Activated B cell treated with CpG ODN at 0.5 μM for 24 hours (primary cell): ENCODE measurements around the gene PRKN. TPM values are rescaled to one million over a fixed set of nuclear protein-coding genes. Genes with fewer than 3 reads are reported as not detected.

ENCODE experiments used
- ATAC-seq: fragments of 200-7000 bp; cut with Tn5 transposase; one replicate; pipeline ENCODE4 v1.10.0; 2021; ENCODE audit warnings: low read depth, mild to moderate bottlenecking, moderate library complexity
- CTCF ChIA-PET: fragments of 350-600 bp; sonication (Branson Sonifier 250); formaldehyde crosslinking; loops from one replicate; lab custom pipeline; 2021; ENCODE audit warnings: antibody characterized with exemption; lab: Charles Lee
- POLR2A ChIA-PET: fragments of 350-600 bp; sonication (Branson Sonifier 250); formaldehyde crosslinking; loops from one replicate; lab custom pipeline; 2021; ENCODE audit warnings: antibody characterized with exemption; lab: Charles Lee
- DNase-seq: peaks from one replicate; pipeline ENCODE4 v3.0.0; 2022
- H3K27ac Mint-ChIP-seq: one replicate; pipeline ENCODE4 v1.8.0; 2020; ENCODE audit warnings: mixed read lengths
- H3K27me3 Mint-ChIP-seq: one replicate; pipeline ENCODE4 v1.8.0; 2021; ENCODE audit warnings: mixed read lengths
- H3K36me3 Mint-ChIP-seq: one replicate; pipeline ENCODE4 v1.8.0; 2021; ENCODE audit warnings: low read depth, mixed read lengths
- H3K4me1 Mint-ChIP-seq: one replicate; pipeline ENCODE4 v1.8.0; 2021; ENCODE audit warnings: mixed read lengths
- H3K4me3 Mint-ChIP-seq: one replicate; pipeline ENCODE4 v1.8.0; 2020; ENCODE audit warnings: mild to moderate bottlenecking, mixed read lengths
- H3K9me3 Mint-ChIP-seq: one replicate; pipeline ENCODE4 v1.8.0; 2020; ENCODE audit warnings: mixed read lengths
- intact Hi-C: fragments of 100-400 bp; cut with micrococcal nuclease; formaldehyde crosslinking; loops from one replicate; pipeline ENCODE4 v1.15.1; 2024
- total RNA-seq: library from RNA; stranded (reverse); gene quantifications from 2 replicates; pipeline ENCODE4 v1.2.3, GENCODE V29; 2022
- TF ChIP-seq, protein P1 (sequence below): fragments of 200-600 bp; IDR thresholded peaks from one replicate; pipeline ENCODE4 v1.8.0; 2022; ENCODE audit warnings: antibody characterized with exemption, mild to moderate bottlenecking

The PRKN gene
- total RNA-seq, 1 donor from 2014 or later, result 2.3 TPM

GRCh38 chr6:161455848-161456247 is 1271.7 kb downstream of the PRKN start:
- POLR2A ChIA-PET, result no interaction called here
- ATAC-seq (no peak), DNase-seq (no peak)
- Mint-ChIP-seq H3K4me1 (no peaks in the 10 kb centered on the region), H3K27me3 (peaks cover 2% of the 10 kb centered on the region), H3K36me3 (no peaks in the 10 kb centered on the region), H3K27ac (no peak overlapping the region), H3K4me3 (no peak overlapping the region), H3K9me3 (no peaks in the 10 kb centered on the region)
- intact Hi-C loops, result no loop called here
- CTCF ChIA-PET, result no interaction called here
- TF ChIP-seq, protein P1, sequence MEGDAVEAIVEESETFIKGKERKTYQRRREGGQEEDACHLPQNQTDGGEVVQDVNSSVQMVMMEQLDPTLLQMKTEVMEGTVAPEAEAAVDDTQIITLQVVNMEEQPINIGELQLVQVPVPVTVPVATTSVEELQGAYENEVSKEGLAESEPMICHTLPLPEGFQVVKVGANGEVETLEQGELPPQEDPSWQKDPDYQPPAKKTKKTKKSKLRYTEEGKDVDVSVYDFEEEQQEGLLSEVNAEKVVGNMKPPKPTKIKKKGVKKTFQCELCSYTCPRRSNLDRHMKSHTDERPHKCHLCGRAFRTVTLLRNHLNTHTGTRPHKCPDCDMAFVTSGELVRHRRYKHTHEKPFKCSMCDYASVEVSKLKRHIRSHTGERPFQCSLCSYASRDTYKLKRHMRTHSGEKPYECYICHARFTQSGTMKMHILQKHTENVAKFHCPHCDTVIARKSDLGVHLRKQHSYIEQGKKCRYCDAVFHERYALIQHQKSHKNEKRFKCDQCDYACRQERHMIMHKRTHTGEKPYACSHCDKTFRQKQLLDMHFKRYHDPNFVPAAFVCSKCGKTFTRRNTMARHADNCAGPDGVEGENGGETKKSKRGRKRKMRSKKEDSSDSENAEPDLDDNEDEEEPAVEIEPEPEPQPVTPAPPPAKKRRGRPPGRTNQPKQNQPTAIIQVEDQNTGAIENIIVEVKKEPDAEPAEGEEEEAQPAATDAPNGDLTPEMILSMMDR, result no peak

GRCh38 chr6:161453558-161453957 is 1274.0 kb downstream of the PRKN start:
- ChIA-PET POLR2A (no interaction called here), CTCF (no interaction called here)
- intact Hi-C loops, result no loop called here
- H3K36me3 Mint-ChIP-seq, result no peaks in the 10 kb centered on the region
- ATAC-seq (no peak), DNase-seq (no peak)
- no peak overlapping the region for H3K27ac Mint-ChIP-seq
- no peaks in the 10 kb centered on the region for H3K9me3 Mint-ChIP-seq
- TF ChIP-seq, protein P1, result no peak
- H3K4me1 Mint-ChIP-seq, result no peaks in the 10 kb centered on the region
- no peak overlapping the region for H3K4me3 Mint-ChIP-seq
- peaks cover 2% of the 10 kb centered on the region for H3K27me3 Mint-ChIP-seq

DNA sequence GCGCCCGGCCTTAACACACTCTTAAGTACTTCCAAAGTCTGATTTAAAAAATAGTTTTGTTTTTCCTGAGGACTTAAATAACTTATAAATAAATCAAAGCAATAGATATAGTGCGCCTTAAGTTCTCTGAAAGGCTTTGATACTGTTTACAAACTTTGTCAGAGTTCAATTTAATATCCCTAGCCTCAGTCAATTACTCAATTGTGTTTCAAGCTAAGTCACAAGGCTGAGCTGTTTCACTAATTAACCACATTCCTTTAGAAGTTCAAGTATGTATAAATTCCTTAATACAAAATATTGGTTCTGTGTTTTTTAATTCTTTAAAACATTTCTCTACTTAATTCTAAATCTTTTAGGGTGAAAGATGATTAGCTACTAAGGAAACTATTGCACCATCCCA is 1275.3 kb downstream of the PRKN start:
- no peaks in the 10 kb centered on the region for H3K36me3 Mint-ChIP-seq
- no peak overlapping the region for H3K4me3 Mint-ChIP-seq
- ATAC-seq, result no peak
- ChIA-PET POLR2A (no interaction called here), CTCF (no interaction called here)
- DNase-seq, result no peak
- H3K27ac Mint-ChIP-seq, result no peak overlapping the region
- peaks cover 2% of the 10 kb centered on the region for H3K27me3 Mint-ChIP-seq
- intact Hi-C loops, result no loop called here
- H3K4me1 Mint-ChIP-seq, result no peaks in the 10 kb centered on the region
- TF ChIP-seq, protein P1, result no peak
- no peaks in the 10 kb centered on the region for H3K9me3 Mint-ChIP-seq

DNA sequence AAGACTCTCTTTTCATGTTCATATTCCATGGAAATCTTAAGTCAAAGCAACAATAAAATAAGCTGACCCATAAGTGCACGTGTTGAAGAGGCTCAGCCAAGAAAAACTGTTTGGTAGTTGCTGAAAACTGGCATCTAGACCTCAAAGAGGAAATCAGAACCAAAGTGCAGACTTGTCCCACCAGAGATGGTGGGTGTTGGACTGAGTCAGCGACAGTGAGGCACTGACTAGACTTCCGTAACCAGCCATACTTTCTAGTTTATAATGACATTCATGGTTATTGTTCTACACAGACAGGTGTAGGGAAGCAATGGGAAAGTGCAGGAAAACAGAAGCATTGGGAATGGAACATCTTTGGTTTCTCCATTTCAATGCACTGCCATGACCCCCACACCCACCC is 1278.0 kb downstream of the PRKN start:
- Mint-ChIP-seq H3K27ac (no peak overlapping the region), H3K9me3 (no peaks in the 10 kb centered on the region), H3K36me3 (no peaks in the 10 kb centered on the region), H3K27me3 (peaks cover 2% of the 10 kb centered on the region), H3K4me1 (no peaks in the 10 kb centered on the region), H3K4me3 (no peak overlapping the region)
- intact Hi-C loops, result no loop called here
- ATAC-seq (no peak), DNase-seq (no peak)
- POLR2A ChIA-PET, result no interaction called here
- TF ChIP-seq, protein P1, result no peak
- CTCF ChIA-PET, result no interaction called here

GRCh38 chr6:161446949-161447348 is 1280.6 kb downstream of the PRKN start:
- TF ChIP-seq, protein P1, result no peak
- intact Hi-C loops, result no loop called here
- DNase-seq (no peak), ATAC-seq (no peak)
- ChIA-PET POLR2A (no interaction called here), CTCF (no interaction called here)
- H3K9me3 Mint-ChIP-seq, result no peaks in the 10 kb centered on the region
- H3K27me3 Mint-ChIP-seq, result peaks cover 2% of the 10 kb centered on the region
- H3K36me3 Mint-ChIP-seq, result no peaks in the 10 kb centered on the region
- no peaks in the 10 kb centered on the region for H3K4me1 Mint-ChIP-seq
- no peak overlapping the region for H3K27ac Mint-ChIP-seq
- no peak overlapping the region for H3K4me3 Mint-ChIP-seq
